ENCODE data around the gene C9orf43.
A peak's percentile ranks its signal among the peaks of the same experiment; 100 is the strongest.
"Not testable (repeated sequence)": the region's sequence is repeated elsewhere in the genome, so short reads cannot be mapped to it uniquely, and the experiment has no call there.

The C9orf43 gene

DNA sequence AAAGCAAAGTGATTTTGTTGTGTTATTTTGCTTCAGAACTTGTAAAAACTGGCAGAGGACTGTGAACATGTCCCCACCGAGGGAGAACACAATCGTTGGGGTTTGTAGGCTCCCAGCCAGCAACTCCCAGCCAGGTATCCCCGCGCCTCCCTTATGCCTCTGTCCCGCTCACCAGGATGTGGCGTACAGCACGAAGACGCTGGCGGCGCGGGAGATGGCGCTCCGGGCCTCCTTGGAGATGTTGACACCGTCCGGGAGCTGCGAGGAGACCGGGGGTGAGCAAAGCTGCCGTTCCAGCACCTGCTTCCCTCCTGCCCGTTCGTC is 702 bp upstream of the C9orf43 start:
- Histone ChIP-seq H3K9me3 (ENCODE audit: low read length) (no peaks in the 10 kb centered on the region), H3K36me3 (ENCODE audit: insufficient read depth, low read length) (peaks cover 20% of the 10 kb centered on the region), H2AFZ (ENCODE audit: low read depth, low read length) (peak overlapping the region; percentile 70), H3K4me3 (ENCODE audit: low read length) (peak overlapping the region; percentile 64), H3K27me3 (ENCODE audit: insufficient read depth, low read length) (no peaks in the 10 kb centered on the region), H3K4me1 (ENCODE audit: insufficient read depth, low read length) (peaks cover 7% of the 10 kb centered on the region)

DNA sequence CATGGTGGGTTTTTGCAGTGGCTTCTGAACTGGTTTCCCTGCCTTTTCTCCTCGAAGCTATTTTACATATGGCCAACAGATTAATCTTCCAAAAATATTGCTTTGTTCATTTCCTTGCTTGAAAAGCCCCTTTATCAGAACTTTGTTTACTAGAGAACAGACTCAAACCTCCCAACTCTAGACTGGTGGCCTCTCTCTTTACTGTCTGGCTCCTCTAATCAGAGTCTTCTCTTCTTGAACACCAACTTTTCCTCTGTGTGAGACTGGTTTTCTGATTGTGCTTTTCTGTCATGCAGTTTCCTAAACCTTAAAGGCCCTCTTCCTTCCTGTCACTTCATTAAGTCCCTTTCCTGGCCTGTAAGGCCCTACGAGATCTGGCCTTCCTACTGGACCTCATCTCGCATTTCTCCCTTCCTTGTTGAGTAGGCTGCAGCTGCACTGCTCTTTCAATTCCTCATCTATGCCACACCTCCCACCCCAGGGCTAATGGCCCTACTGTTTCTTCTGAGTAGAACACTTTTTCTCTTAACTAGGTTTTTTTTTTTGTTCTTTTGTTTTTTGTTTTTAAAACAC is 5.7 kb downstream of the C9orf43 start:
- no peaks in the 10 kb centered on the region for H3K9me3 ChIP-seq (ENCODE audit: low read length)
- H3K27me3 ChIP-seq (ENCODE audit: insufficient read depth, low read length), result no peaks in the 10 kb centered on the region
- H3K36me3 ChIP-seq (ENCODE audit: insufficient read depth, low read length), result no peaks in the 10 kb centered on the region
- no peak overlapping the region for H3K4me3 ChIP-seq (ENCODE audit: low read length)
- H3K4me1 ChIP-seq (ENCODE audit: insufficient read depth, low read length), result no peaks in the 10 kb centered on the region
- H2AFZ ChIP-seq (ENCODE audit: low read depth, low read length), result no peak overlapping the region

GRCh38 chr9:113417370-113417769 is 6.8 kb downstream of the C9orf43 start:
- Histone ChIP-seq H3K27me3 (ENCODE audit: insufficient read depth, low read length) (no peaks in the 10 kb centered on the region), H3K4me3 (ENCODE audit: low read length) (no peak overlapping the region), H2AFZ (ENCODE audit: low read depth, low read length) (no peak overlapping the region), H3K4me1 (ENCODE audit: insufficient read depth, low read length) (no peaks in the 10 kb centered on the region), H3K9me3 (ENCODE audit: low read length) (no peaks in the 10 kb centered on the region), H3K36me3 (ENCODE audit: insufficient read depth, low read length) (no peaks in the 10 kb centered on the region)

- H3K27me3 ChIP-seq (ENCODE audit: insufficient read depth, low read length), result no peaks in the 10 kb centered on the region
- H3K4me1 ChIP-seq (ENCODE audit: insufficient read depth, low read length), result peaks cover 5% of the 10 kb centered on the region
- H3K9me3 ChIP-seq (ENCODE audit: low read length), result no peaks in the 10 kb centered on the region
- H2AFZ ChIP-seq (ENCODE audit: low read depth, low read length), result no peak overlapping the region
- no peak overlapping the region for H3K4me3 ChIP-seq (ENCODE audit: low read length)
- no peaks in the 10 kb centered on the region for H3K36me3 ChIP-seq (ENCODE audit: insufficient read depth, low read length)
Measured at GRCh38 chr9:113421726-113422125, 11.2 kb downstream of the C9orf43 start.

DNA sequence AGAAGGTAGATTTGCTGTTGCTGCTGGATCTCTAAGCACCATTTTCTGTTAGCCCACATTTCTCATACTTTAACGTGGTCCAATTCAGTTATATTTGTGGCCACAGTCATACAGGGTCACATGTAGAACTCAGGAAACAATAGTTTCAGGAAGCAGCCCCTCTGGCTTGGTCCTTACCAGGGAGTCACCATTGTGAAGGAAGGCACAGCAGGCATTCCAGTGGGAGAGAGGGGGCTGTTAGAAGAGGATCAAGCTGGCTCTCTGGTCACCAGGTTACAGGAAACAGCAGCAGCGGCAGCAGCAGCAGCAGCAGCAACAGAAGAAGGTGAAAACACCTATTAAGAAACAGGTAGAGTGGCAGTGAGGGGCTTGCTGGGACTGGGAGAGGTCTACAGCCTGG is 14.5 kb downstream of the C9orf43 start:
- H2AFZ ChIP-seq (ENCODE audit: low read depth, low read length), result no peak overlapping the region
- no peak overlapping the region for H3K4me3 ChIP-seq (ENCODE audit: low read length)
- peaks cover 5% of the 10 kb centered on the region for H3K4me1 ChIP-seq (ENCODE audit: insufficient read depth, low read length)
- H3K27me3 ChIP-seq (ENCODE audit: insufficient read depth, low read length), result no peaks in the 10 kb centered on the region
- H3K9me3 ChIP-seq (ENCODE audit: low read length), result no peaks in the 10 kb centered on the region
- H3K36me3 ChIP-seq (ENCODE audit: insufficient read depth, low read length), result no peaks in the 10 kb centered on the region

GRCh38 chr9:113426701-113427100 is 16.2 kb downstream of the C9orf43 start:
- no peak overlapping the region for H3K4me3 ChIP-seq (ENCODE audit: low read length)
- H3K27me3 ChIP-seq (ENCODE audit: insufficient read depth, low read length), result no peaks in the 10 kb centered on the region
- peaks cover 5% of the 10 kb centered on the region for H3K4me1 ChIP-seq (ENCODE audit: insufficient read depth, low read length)
- no peak overlapping the region for H2AFZ ChIP-seq (ENCODE audit: low read depth, low read length)
- H3K36me3 ChIP-seq (ENCODE audit: insufficient read depth, low read length), result no peaks in the 10 kb centered on the region
- H3K9me3 ChIP-seq (ENCODE audit: low read length), result no peaks in the 10 kb centered on the region

- Histone ChIP-seq H3K36me3 (ENCODE audit: insufficient read depth, low read length) (no peaks in the 10 kb centered on the region), H3K4me3 (ENCODE audit: low read length) (no peak overlapping the region), H3K4me1 (ENCODE audit: insufficient read depth, low read length) (peaks cover 5% of the 10 kb centered on the region), H2AFZ (ENCODE audit: low read depth, low read length) (no peak overlapping the region), H3K9me3 (ENCODE audit: low read length) (no peaks in the 10 kb centered on the region), H3K27me3 (ENCODE audit: insufficient read depth, low read length) (no peaks in the 10 kb centered on the region)
Measured at GRCh38 chr9:113427629-113428028, 17.1 kb downstream of the C9orf43 start.

- Histone ChIP-seq H2AFZ (ENCODE audit: low read depth, low read length) (no peak overlapping the region), H3K9me3 (ENCODE audit: low read length) (no peaks in the 10 kb centered on the region), H3K4me1 (ENCODE audit: insufficient read depth, low read length) (peaks cover 5% of the 10 kb centered on the region)
Measured at GRCh38 chr9:113428062-113428615, 17.6 kb downstream of the C9orf43 start.

GRCh38 chr9:113431191-113431590 is 20.6 kb downstream of the C9orf43 start:
- Histone ChIP-seq H3K36me3 (ENCODE audit: insufficient read depth, low read length) (no peaks in the 10 kb centered on the region), H3K27me3 (ENCODE audit: insufficient read depth, low read length) (no peaks in the 10 kb centered on the region), H2AFZ (ENCODE audit: low read depth, low read length) (no peak overlapping the region), H3K4me3 (ENCODE audit: low read length) (no peak overlapping the region), H3K9me3 (ENCODE audit: low read length) (no peaks in the 10 kb centered on the region), H3K4me1 (ENCODE audit: insufficient read depth, low read length) (no peaks in the 10 kb centered on the region)

More at GRCh38 chr9:113428062-113428615, 17.6 kb downstream of the C9orf43 start:
- Histone ChIP-seq H3K36me3 (ENCODE audit: insufficient read depth, low read length) (no peaks in the 10 kb centered on the region), H3K27me3 (ENCODE audit: insufficient read depth, low read length) (no peaks in the 10 kb centered on the region), H3K4me3 (ENCODE audit: low read length) (no peak overlapping the region)

DNA sequence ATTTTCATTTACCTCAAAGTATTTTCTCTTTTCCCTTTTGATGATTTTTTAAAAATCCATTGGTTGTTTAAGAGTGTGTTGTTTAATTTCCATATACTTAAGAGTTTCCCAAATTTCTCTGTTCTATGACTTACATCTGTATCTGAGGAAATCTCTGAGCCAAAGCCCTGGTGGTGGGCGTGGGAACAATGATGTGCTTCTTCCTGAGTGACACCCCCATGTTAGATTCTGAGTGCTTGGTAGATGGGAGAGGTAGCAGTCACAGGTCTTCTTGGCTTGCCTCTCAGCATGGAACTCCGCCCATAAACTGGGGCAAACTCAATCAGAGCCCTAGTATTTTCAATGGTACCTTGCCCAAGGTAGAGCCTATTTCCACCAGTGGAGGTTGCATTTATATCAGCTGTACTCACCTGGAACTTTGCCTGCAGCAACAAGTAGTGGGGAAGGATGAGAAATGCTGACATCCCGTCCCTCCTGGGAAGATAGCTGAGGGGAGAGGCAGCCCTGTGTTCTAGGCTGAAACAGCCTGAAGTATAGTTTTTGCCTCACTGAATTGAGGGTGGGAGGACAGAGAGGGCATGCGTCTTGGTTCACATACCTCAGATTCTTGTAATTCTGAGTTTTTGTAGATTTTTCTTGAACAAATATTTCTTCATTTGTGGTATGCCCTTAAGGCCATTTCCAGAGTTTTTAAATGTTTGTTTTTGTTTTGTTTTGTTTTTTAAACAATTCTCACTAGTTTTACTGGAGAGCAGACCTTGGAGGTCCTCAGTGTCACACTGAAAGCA is 26.4 kb downstream of the C9orf43 start:
- no peak overlapping the region for H3K4me3 ChIP-seq (ENCODE audit: low read length)

GRCh38 chr9:113437716-113438115 is 27.2 kb downstream of the C9orf43 start:
- not testable (repeated sequence) for H3K27me3 ChIP-seq (ENCODE audit: insufficient read depth, low read length); H3K4me1 ChIP-seq (ENCODE audit: insufficient read depth, low read length); H2AFZ ChIP-seq (ENCODE audit: low read depth, low read length); H3K36me3 ChIP-seq (ENCODE audit: insufficient read depth, low read length); H3K4me3 ChIP-seq (ENCODE audit: low read length); H3K9me3 ChIP-seq (ENCODE audit: low read length)

More for the DNA sequence above, 26.4 kb downstream of the C9orf43 start:
- Histone ChIP-seq H2AFZ (ENCODE audit: low read depth, low read length) (no peak overlapping the region), H3K36me3 (ENCODE audit: insufficient read depth, low read length) (no peaks in the 10 kb centered on the region), H3K27me3 (ENCODE audit: insufficient read depth, low read length) (no peaks in the 10 kb centered on the region), H3K9me3 (ENCODE audit: low read length) (peaks cover 2% of the 10 kb centered on the region), H3K4me1 (ENCODE audit: insufficient read depth, low read length) (no peaks in the 10 kb centered on the region)

DNA sequence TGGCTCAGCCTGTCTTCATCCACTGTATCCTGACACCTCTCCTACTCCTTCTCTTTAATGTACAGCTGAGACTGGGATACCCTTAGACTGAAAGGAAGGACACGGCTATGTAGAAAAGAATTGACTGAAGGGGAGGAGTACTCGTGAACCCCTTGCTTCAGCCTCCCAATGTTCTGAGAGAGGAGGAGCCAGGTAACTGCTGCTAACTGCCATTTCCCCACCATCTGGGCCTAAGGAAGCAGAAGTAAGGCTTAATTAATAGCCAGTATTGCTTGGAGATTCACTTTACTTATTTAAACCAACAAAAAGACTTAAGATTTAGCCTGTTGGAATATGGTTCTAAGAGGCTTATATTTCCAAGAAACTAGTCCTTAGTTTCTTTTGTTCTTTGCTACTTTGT is 34.2 kb downstream of the C9orf43 start:
- Histone ChIP-seq H2AFZ (ENCODE audit: low read depth, low read length) (no peak overlapping the region), H3K36me3 (ENCODE audit: insufficient read depth, low read length) (no peaks in the 10 kb centered on the region), H3K4me3 (ENCODE audit: low read length) (no peak overlapping the region), H3K4me1 (ENCODE audit: insufficient read depth, low read length) (peaks cover 2% of the 10 kb centered on the region), H3K27me3 (ENCODE audit: insufficient read depth, low read length) (no peaks in the 10 kb centered on the region), H3K9me3 (ENCODE audit: low read length) (no peaks in the 10 kb centered on the region)

DNA sequence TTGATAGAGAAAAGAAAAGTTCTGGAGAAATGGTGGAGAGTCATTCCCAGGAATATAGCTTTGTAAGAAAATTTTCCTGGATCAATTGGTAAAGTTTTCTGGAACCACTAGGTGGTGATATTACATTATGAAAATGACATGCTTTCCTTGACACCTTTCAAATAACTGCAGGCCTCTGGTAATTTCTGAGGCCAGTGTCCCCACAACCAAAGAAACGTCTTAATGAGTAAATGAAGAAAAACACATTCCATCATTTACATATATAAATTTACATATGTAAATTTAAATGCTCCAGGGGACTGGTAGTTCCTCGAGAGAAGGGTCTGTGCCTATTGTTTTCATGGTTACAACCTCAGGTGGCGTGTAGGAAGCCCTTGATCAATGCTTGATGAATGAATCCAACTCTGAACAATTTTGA is 35.8 kb downstream of the C9orf43 start:
- Histone ChIP-seq H2AFZ (ENCODE audit: low read depth, low read length) (peak overlapping the region; percentile 67), H3K9me3 (ENCODE audit: low read length) (no peaks in the 10 kb centered on the region), H3K27me3 (ENCODE audit: insufficient read depth, low read length) (no peaks in the 10 kb centered on the region), H3K4me1 (ENCODE audit: insufficient read depth, low read length) (peaks cover 2% of the 10 kb centered on the region), H3K36me3 (ENCODE audit: insufficient read depth, low read length) (no peaks in the 10 kb centered on the region), H3K4me3 (ENCODE audit: low read length) (no peak overlapping the region)

Measured in neuron (in vitro differentiated cells).